Measurements from ENCODE around the gene TCERG1L. TPM values are rescaled to one million over a fixed set of nuclear protein-coding genes. Genes with fewer than 3 reads are reported as not detected.

Gene TCERG1L
- total RNA-seq, 6 experiments from 2014 or later, result not detected

DNA sequence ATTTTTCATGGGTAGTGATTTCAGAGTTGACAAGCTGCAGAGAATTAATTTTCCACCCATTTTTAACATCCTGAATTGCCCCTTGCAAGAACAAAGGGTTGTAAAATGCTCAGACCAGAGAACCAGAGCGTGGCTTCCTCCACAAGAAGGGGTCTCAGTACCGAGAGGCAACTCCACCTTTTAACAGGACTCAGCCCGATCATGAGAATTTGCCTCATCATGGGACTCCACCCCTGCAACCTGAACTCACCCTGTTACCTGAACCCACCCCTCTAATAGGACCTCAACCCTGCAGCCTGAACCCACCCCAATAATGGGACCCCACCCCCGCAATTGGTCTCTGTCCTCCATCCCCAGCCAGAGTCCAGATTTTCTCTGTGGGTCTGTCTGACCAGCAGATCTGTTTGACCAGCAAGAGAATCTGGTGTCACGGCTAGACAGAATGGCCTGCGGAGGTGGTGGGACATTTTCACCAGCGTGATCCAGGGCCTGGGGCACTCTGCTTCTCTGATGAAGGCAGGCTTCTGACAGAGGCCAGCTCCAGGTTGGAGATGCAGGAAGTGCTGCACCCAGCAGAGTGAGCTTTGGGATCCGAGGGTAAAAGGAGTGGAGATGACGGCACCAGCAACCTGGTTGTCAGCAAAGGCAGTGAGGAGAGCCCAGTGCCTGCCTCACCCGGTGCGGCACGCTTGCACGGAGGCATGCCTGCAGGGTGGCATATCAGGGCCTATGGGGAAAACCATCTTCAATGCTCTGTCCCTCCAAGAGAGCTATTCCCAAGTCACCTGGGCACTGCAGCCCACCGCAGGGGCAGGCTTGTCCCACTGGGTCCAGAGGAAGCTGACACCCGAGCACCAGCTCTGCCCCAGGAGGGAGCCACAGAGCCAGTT lies 136.6 kb downstream of the TCERG1L start:
- Histone ChIP-seq H3K27ac (no peak overlapping the region), H3K4me3 (no peak overlapping the region), H3K9me3 (no peaks in the 10 kb centered on the region), H3K27me3 (no peaks in the 10 kb centered on the region), H3K36me3 (no peaks in the 10 kb centered on the region), H3K4me1 (no peaks in the 10 kb centered on the region)
- intact Hi-C loops (cut with DNase I), result no loop called here
- TF ChIP-seq, protein P1, sequence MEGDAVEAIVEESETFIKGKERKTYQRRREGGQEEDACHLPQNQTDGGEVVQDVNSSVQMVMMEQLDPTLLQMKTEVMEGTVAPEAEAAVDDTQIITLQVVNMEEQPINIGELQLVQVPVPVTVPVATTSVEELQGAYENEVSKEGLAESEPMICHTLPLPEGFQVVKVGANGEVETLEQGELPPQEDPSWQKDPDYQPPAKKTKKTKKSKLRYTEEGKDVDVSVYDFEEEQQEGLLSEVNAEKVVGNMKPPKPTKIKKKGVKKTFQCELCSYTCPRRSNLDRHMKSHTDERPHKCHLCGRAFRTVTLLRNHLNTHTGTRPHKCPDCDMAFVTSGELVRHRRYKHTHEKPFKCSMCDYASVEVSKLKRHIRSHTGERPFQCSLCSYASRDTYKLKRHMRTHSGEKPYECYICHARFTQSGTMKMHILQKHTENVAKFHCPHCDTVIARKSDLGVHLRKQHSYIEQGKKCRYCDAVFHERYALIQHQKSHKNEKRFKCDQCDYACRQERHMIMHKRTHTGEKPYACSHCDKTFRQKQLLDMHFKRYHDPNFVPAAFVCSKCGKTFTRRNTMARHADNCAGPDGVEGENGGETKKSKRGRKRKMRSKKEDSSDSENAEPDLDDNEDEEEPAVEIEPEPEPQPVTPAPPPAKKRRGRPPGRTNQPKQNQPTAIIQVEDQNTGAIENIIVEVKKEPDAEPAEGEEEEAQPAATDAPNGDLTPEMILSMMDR (IDR thresholded peaks at IDR 0.05), result no peak
- TF ChIP-seq POLR2A (IDR thresholded peaks at IDR 0.05), result no peak
- DNase-seq (peak in 1 of 3 donors; percentile 20), ATAC-seq (no peak)
- 58% methylated on average over 8 of the region's 15 CpGs for WGBS (ENCODE audit: insufficient coverage, low coverage, low lambda C conversion rate, missing lambda C conversion rate)

DNA sequence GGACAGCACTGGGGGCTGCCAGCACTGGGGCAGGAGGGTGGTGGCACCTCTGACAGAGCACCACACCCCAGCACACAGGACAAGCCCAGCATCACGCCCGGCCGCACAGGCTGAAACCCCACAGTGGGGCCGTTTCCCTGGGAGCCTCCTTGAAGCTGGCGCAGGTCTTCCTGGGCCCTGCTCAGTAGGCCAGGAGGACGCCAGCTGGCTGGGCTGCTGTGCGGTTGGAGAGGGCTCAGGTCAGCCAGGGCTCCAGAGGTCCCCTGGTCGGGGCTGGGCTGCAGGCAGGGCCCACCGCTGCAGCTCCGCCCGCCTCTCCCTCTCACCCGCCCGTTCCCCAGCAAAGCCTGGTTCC lies 137.3 kb downstream of the TCERG1L start:
- intact Hi-C loops (cut with DNase I), result no loop called here
- peak in 1 of 3 donors; percentile 27 for DNase-seq
- WGBS (ENCODE audit: insufficient coverage, low coverage, low lambda C conversion rate, missing lambda C conversion rate), result 0% methylated on average over 1 of the region's 13 CpGs
- H3K27ac ChIP-seq, result no peak overlapping the region
- no peak for TF ChIP-seq POLR2A (IDR thresholded peaks at IDR 0.05)
- TF ChIP-seq, protein P1 (IDR thresholded peaks at IDR 0.05), result no peak
- no peaks in the 10 kb centered on the region for H3K36me3 ChIP-seq
- H3K4me3 ChIP-seq, result no peak overlapping the region
- no peak for ATAC-seq
- H3K27me3 ChIP-seq, result no peaks in the 10 kb centered on the region
- no peaks in the 10 kb centered on the region for H3K4me1 ChIP-seq
- no peaks in the 10 kb centered on the region for H3K9me3 ChIP-seq

DNA sequence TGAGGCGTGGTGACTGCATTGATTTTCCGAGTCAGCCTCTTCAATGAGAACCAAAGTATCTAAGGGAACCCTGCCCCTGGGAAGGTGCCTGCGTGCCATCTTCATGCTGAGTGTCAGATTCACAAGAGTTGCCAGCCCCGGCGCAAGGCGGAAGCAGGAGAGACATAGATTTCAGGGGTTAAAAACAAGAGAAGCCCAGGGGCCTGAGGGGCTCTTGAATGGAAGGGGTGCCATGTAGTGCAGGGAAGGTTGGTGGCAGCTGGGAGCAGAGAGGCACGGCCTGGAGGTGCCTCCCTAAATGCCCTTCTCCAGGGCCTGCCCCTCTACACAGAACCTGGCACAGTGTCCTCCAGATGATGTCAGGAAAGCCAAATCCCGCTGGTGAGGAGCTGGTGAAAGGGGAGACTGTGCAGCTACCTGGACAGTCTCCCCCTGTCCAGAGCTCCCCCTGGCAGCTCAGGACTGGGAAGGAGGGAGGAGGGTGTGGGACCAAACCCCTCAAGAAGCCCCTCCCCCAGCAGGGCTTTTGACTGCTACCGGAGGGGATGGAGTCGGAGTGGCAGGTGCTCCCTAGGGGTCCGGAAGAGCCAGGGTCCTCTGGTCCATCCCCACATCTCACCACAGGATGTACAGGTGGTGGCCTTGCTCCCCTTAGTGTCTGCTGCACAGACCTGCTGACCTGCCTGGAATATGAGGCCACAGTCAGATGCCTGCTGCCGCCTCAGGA lies 137.9 kb downstream of the TCERG1L start:
- Histone ChIP-seq H3K27ac (no peak overlapping the region), H3K36me3 (no peaks in the 10 kb centered on the region), H3K27me3 (no peaks in the 10 kb centered on the region), H3K9me3 (no peaks in the 10 kb centered on the region), H3K4me1 (no peaks in the 10 kb centered on the region), H3K4me3 (no peak overlapping the region)
- intact Hi-C loops (cut with DNase I), result no loop called here
- DNase-seq, result no peak
- no peak for ATAC-seq
- TF ChIP-seq POLR2A (IDR thresholded peaks at IDR 0.05), result no peak
- TF ChIP-seq, protein P1 (IDR thresholded peaks at IDR 0.05), result no peak
- 73% methylated on average over 7 of the region's 12 CpGs for WGBS (ENCODE audit: insufficient coverage, low coverage, low lambda C conversion rate, missing lambda C conversion rate)

DNA sequence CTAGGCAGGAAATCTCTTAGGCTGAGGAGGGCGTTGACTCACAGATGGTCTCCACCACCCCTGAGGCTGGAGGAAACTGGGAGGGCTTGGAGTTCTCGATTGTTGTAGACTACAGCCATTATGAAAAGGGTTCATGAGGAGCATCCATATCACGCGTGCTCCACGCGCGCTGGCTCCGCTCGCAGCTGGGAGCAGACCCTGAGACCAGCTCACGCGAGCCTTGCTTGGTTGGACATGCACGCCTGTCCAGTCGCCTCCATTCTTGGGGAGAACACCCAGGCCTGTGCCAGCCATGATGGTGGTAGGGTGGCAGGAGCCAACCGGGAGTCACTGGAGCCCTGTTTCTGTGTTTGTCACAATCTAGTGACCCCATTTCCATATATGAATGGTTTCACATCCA lies 139.1 kb downstream of the TCERG1L start:
- 52% methylated on average over 5 of the region's 14 CpGs for WGBS (ENCODE audit: insufficient coverage, low coverage, low lambda C conversion rate, missing lambda C conversion rate)
- ATAC-seq, result no peak
- Histone ChIP-seq H3K27ac (no peak overlapping the region), H3K4me1 (no peaks in the 10 kb centered on the region), H3K4me3 (no peak overlapping the region), H3K27me3 (no peaks in the 10 kb centered on the region), H3K9me3 (no peaks in the 10 kb centered on the region), H3K36me3 (no peaks in the 10 kb centered on the region)
- TF ChIP-seq POLR2A (IDR thresholded peaks at IDR 0.05), result no peak
- TF ChIP-seq, protein P1 (IDR thresholded peaks at IDR 0.05), result no peak
- intact Hi-C loops (cut with DNase I), result no loop called here
- no peak for DNase-seq
